GM12875 (cell line): ENCODE measurements around the gene DAGLA.
"Not testable (repeated sequence)": the region's sequence is repeated elsewhere in the genome, so short reads cannot be mapped to it uniquely, and the experiment has no call there.

ENCODE experiments used
- H3K4me3 ChIP-seq: one replicate; pipeline ENCODE4 v1.5.1; 2011; ENCODE audit warnings: low read depth, low read length, control low read depth
- CTCF ChIP-seq: IDR thresholded peaks from 2 replicates; pipeline ENCODE4 v1.5.1; 2011; ENCODE audit warnings: low read depth, mild to moderate bottlenecking, control low read depth, inconsistent platforms, low read length, moderate library complexity, borderline replicate concordance; ENCODE audit not compliant: insufficient read depth

DAGLA gene

GRCh38 chr11:61642162-61642561 lies 38.0 kb upstream of the DAGLA start:
- TF ChIP-seq CTCF: no peak
- H3K4me3 ChIP-seq: no peak overlapping the region

- no peak for TF ChIP-seq CTCF
- H3K4me3 ChIP-seq: no peak overlapping the region
Observed at GRCh38 chr11:61645179-61645868, 34.9 kb upstream of the DAGLA start.

- H3K4me3 ChIP-seq: no peak overlapping the region
- no peak for TF ChIP-seq CTCF
Observed at GRCh38 chr11:61647529-61647928, 32.7 kb upstream of the DAGLA start.

- H3K4me3 ChIP-seq: no peak overlapping the region
- no peak for TF ChIP-seq CTCF
Observed at GRCh38 chr11:61650781-61651571, 29.2 kb upstream of the DAGLA start.

- TF ChIP-seq CTCF: no peak
- no peak overlapping the region for H3K4me3 ChIP-seq
Observed at GRCh38 chr11:61652135-61652534, 28.1 kb upstream of the DAGLA start.

- no peak overlapping the region for H3K4me3 ChIP-seq
- no peak for TF ChIP-seq CTCF
Observed at GRCh38 chr11:61654397-61654829, 25.8 kb upstream of the DAGLA start.

- H3K4me3 ChIP-seq: not testable (repeated sequence)
Observed at GRCh38 chr11:61655266-61656159, 24.7 kb upstream of the DAGLA start.
